ENCODE measurements around the gene EFEMP1.

EFEMP1 gene

GRCh38 chr2:55947752-55948151, 24.2 kb upstream of the EFEMP1 start:
- H3K18ac ChIP-seq (ENCODE audit: low read length): no peak overlapping the region
- H2BK12ac ChIP-seq (ENCODE audit: low read length): no peak overlapping the region
- H3K23ac ChIP-seq (ENCODE audit: low read depth, low read length, poor library complexity): no peak overlapping the region
- H2AFZ ChIP-seq (ENCODE audit: low read length): no peak overlapping the region
- no CpG with 5 or more reads among the region's 4 CpGs for WGBS, 2 donors (ENCODE audit: extremely low coverage in 2 of 2, insufficient read length in 2 of 2, insufficient replicate concordance in 1 of 2)
- no peak overlapping the region for H2BK5ac ChIP-seq (ENCODE audit: low read length)
- H3K9ac ChIP-seq (ENCODE audit: low read depth, low read length, poor library complexity): no peak overlapping the region
- H3K27ac ChIP-seq (replicated peaks; ENCODE audit: low read length): no peak overlapping the region
- no peaks in the 10 kb centered on the region for H3K4me1 ChIP-seq (ENCODE audit: control insufficient read depth in 2 of 2, insufficient read depth in 1 of 2, low read depth in 1 of 2, low read length in 2 of 2)
- no peak overlapping the region for H3K14ac ChIP-seq (ENCODE audit: low read length)
- H4K91ac ChIP-seq (ENCODE audit: low read depth, low read length, poor library complexity): no peak overlapping the region
- H2AK5ac ChIP-seq (ENCODE audit: low read depth, low read length): no peak overlapping the region
- H3K4me3 ChIP-seq (ENCODE audit: low read length in 2 of 2): no peak overlapping the region
- DNase-seq (ENCODE audit: low spot score): no peak
- H3K4ac ChIP-seq (ENCODE audit: low read length): no peak overlapping the region
- H3K4me2 ChIP-seq (ENCODE audit: insufficient read depth, low read length, poor library complexity, severe bottlenecking): no peak overlapping the region
- no peaks in the 10 kb centered on the region for H3K9me3 ChIP-seq (replicated peaks in 1 of 2; ENCODE audit: control insufficient read depth in 2 of 2, insufficient read depth in 1 of 2, low read depth in 1 of 2, low read length in 2 of 2)
- no peaks in the 10 kb centered on the region for H3K36me3 ChIP-seq (replicated peaks in 1 of 2; ENCODE audit: control insufficient read depth in 2 of 2, insufficient read depth in 2 of 2, low read length in 2 of 2)
- H3K27me3 ChIP-seq (ENCODE audit: control insufficient read depth in 3 of 3, insufficient read depth in 3 of 3, low read depth in 1 of 3, low read length in 3 of 3): no peaks in the 10 kb centered on the region
- no peak overlapping the region for H4K8ac ChIP-seq (ENCODE audit: low read depth, low read length)
- no peaks in the 10 kb centered on the region for H3K79me1 ChIP-seq (ENCODE audit: low read depth, low read length)
- H2BK120ac ChIP-seq (ENCODE audit: low read depth, low read length): no peak overlapping the region
- no peak overlapping the region for H2BK15ac ChIP-seq (ENCODE audit: low read length)

- Histone ChIP-seq H2BK5ac (ENCODE audit: low read length) (no peak overlapping the region), H3K9me3 (replicated peaks in 1 of 2; ENCODE audit: control insufficient read depth in 2 of 2, insufficient read depth in 1 of 2, low read depth in 1 of 2, low read length in 2 of 2) (no peaks in the 10 kb centered on the region), H2BK120ac (ENCODE audit: low read depth, low read length) (no peak overlapping the region), H2AFZ (ENCODE audit: low read length) (no peak overlapping the region), H3K4ac (ENCODE audit: low read length) (no peak overlapping the region), H2BK15ac (ENCODE audit: low read length) (no peak overlapping the region), H3K4me1 (ENCODE audit: control insufficient read depth in 2 of 2, insufficient read depth in 1 of 2, low read depth in 1 of 2, low read length in 2 of 2) (no peaks in the 10 kb centered on the region), H3K14ac (ENCODE audit: low read length) (no peak overlapping the region), H3K4me3 (ENCODE audit: low read length in 2 of 2) (no peak overlapping the region), H4K91ac (ENCODE audit: low read depth, low read length, poor library complexity) (no peak overlapping the region), H4K8ac (ENCODE audit: low read depth, low read length) (no peak overlapping the region), H3K27ac (replicated peaks; ENCODE audit: low read length) (no peak overlapping the region), H2AK5ac (ENCODE audit: low read depth, low read length) (no peak overlapping the region), H3K9ac (ENCODE audit: low read depth, low read length, poor library complexity) (no peak overlapping the region), H3K79me1 (ENCODE audit: low read depth, low read length) (no peaks in the 10 kb centered on the region), H3K36me3 (replicated peaks in 1 of 2; ENCODE audit: control insufficient read depth in 2 of 2, insufficient read depth in 2 of 2, low read length in 2 of 2) (no peaks in the 10 kb centered on the region), H3K23ac (ENCODE audit: low read depth, low read length, poor library complexity) (no peak overlapping the region), H3K27me3 (ENCODE audit: control insufficient read depth in 3 of 3, insufficient read depth in 3 of 3, low read depth in 1 of 3, low read length in 3 of 3) (no peaks in the 10 kb centered on the region), H2BK12ac (ENCODE audit: low read length) (no peak overlapping the region), H3K4me2 (ENCODE audit: insufficient read depth, low read length, poor library complexity, severe bottlenecking) (no peak overlapping the region), H3K18ac (ENCODE audit: low read length) (no peak overlapping the region)
- no CpG with 5 or more reads among the region's 1 CpG for WGBS, 2 donors (ENCODE audit: extremely low coverage in 2 of 2, insufficient read length in 2 of 2, insufficient replicate concordance in 1 of 2)
- no peak for DNase-seq (ENCODE audit: low spot score)
Observed at GRCh38 chr2:55946793-55947192, 23.2 kb upstream of the EFEMP1 start.

- Histone ChIP-seq H3K27ac (replicated peaks; ENCODE audit: low read length) (no peak overlapping the region), H3K4me2 (ENCODE audit: insufficient read depth, low read length, poor library complexity, severe bottlenecking) (no peak overlapping the region), H2AK5ac (ENCODE audit: low read depth, low read length) (no peak overlapping the region), H2AFZ (ENCODE audit: low read length) (no peak overlapping the region), H4K8ac (ENCODE audit: low read depth, low read length) (no peak overlapping the region), H4K91ac (ENCODE audit: low read depth, low read length, poor library complexity) (no peak overlapping the region), H3K9ac (ENCODE audit: low read depth, low read length, poor library complexity) (no peak overlapping the region), H2BK5ac (ENCODE audit: low read length) (no peak overlapping the region), H3K4me1 (ENCODE audit: control insufficient read depth in 2 of 2, insufficient read depth in 1 of 2, low read depth in 1 of 2, low read length in 2 of 2) (no peaks in the 10 kb centered on the region), H3K9me3 (replicated peaks in 1 of 2; ENCODE audit: control insufficient read depth in 2 of 2, insufficient read depth in 1 of 2, low read depth in 1 of 2, low read length in 2 of 2) (no peaks in the 10 kb centered on the region), H3K23ac (ENCODE audit: low read depth, low read length, poor library complexity) (no peak overlapping the region), H3K4me3 (ENCODE audit: low read length in 2 of 2) (no peak overlapping the region), H3K14ac (ENCODE audit: low read length) (no peak overlapping the region), H2BK15ac (ENCODE audit: low read length) (no peak overlapping the region), H2BK12ac (ENCODE audit: low read length) (no peak overlapping the region), H3K36me3 (replicated peaks in 1 of 2; ENCODE audit: control insufficient read depth in 2 of 2, insufficient read depth in 2 of 2, low read length in 2 of 2) (no peaks in the 10 kb centered on the region), H3K4ac (ENCODE audit: low read length) (no peak overlapping the region), H2BK120ac (ENCODE audit: low read depth, low read length) (no peak overlapping the region), H3K79me1 (ENCODE audit: low read depth, low read length) (no peaks in the 10 kb centered on the region), H3K18ac (ENCODE audit: low read length) (no peak overlapping the region), H3K27me3 (ENCODE audit: control insufficient read depth in 3 of 3, insufficient read depth in 3 of 3, low read depth in 1 of 3, low read length in 3 of 3) (no peaks in the 10 kb centered on the region)
- DNase-seq (ENCODE audit: low spot score): no peak
- WGBS, 2 donors (ENCODE audit: extremely low coverage in 2 of 2, insufficient read length in 2 of 2, insufficient replicate concordance in 1 of 2): no CpG with 5 or more reads among the region's 1 CpG
Observed at GRCh38 chr2:55943466-55943865, 19.9 kb upstream of the EFEMP1 start.

GRCh38 chr2:55936351-55936750, 12.8 kb upstream of the EFEMP1 start:
- no peaks in the 10 kb centered on the region for H3K36me3 ChIP-seq (replicated peaks in 1 of 2; ENCODE audit: control insufficient read depth in 2 of 2, insufficient read depth in 2 of 2, low read length in 2 of 2)
- H3K27me3 ChIP-seq (ENCODE audit: control insufficient read depth in 3 of 3, insufficient read depth in 3 of 3, low read depth in 1 of 3, low read length in 3 of 3): no peaks in the 10 kb centered on the region
- H3K18ac ChIP-seq (ENCODE audit: low read length): no peak overlapping the region
- H3K4ac ChIP-seq (ENCODE audit: low read length): no peak overlapping the region
- H3K9ac ChIP-seq (ENCODE audit: low read depth, low read length, poor library complexity): no peak overlapping the region
- H3K4me2 ChIP-seq (ENCODE audit: insufficient read depth, low read length, poor library complexity, severe bottlenecking): no peak overlapping the region
- no peak for DNase-seq (ENCODE audit: low spot score)
- H3K27ac ChIP-seq (replicated peaks; ENCODE audit: low read length): no peak overlapping the region
- H2AFZ ChIP-seq (ENCODE audit: low read length): no peak overlapping the region
- no peak overlapping the region for H2BK15ac ChIP-seq (ENCODE audit: low read length)
- H3K4me1 ChIP-seq (ENCODE audit: control insufficient read depth in 2 of 2, insufficient read depth in 1 of 2, low read depth in 1 of 2, low read length in 2 of 2): no peaks in the 10 kb centered on the region
- H3K4me3 ChIP-seq (ENCODE audit: low read length in 2 of 2): no peak overlapping the region
- no peak overlapping the region for H2AK5ac ChIP-seq (ENCODE audit: low read depth, low read length)
- no peak overlapping the region for H4K8ac ChIP-seq (ENCODE audit: low read depth, low read length)
- no peak overlapping the region for H2BK5ac ChIP-seq (ENCODE audit: low read length)
- no CpG with 5 or more reads among the region's 3 CpGs for WGBS, 2 donors (ENCODE audit: extremely low coverage in 2 of 2, insufficient read length in 2 of 2, insufficient replicate concordance in 1 of 2)
- H3K14ac ChIP-seq (ENCODE audit: low read length): no peak overlapping the region
- H2BK12ac ChIP-seq (ENCODE audit: low read length): no peak overlapping the region
- H4K91ac ChIP-seq (ENCODE audit: low read depth, low read length, poor library complexity): no peak overlapping the region
- no peak overlapping the region for H3K23ac ChIP-seq (ENCODE audit: low read depth, low read length, poor library complexity)
- H3K79me1 ChIP-seq (ENCODE audit: low read depth, low read length): no peaks in the 10 kb centered on the region
- H2BK120ac ChIP-seq (ENCODE audit: low read depth, low read length): no peak overlapping the region
- no peaks in the 10 kb centered on the region for H3K9me3 ChIP-seq (replicated peaks in 1 of 2; ENCODE audit: control insufficient read depth in 2 of 2, insufficient read depth in 1 of 2, low read depth in 1 of 2, low read length in 2 of 2)

All from neuronal stem cell (in vitro differentiated cells).